RCC 7860 (cell line): Measurements from ENCODE around the gene ANXA8.
"Not testable (repeated sequence)": the region's sequence is repeated elsewhere in the genome, so short reads cannot be mapped to it uniquely, and the experiment has no call there.

Source experiments
- DNase-seq: peaks from one replicate; pipeline ENCODE4 v3.0.0-alpha.2; 2015; ENCODE audit warnings: low spot score
- FAIRE-seq: peaks from 2 replicates; lab custom pipeline; 2012; peaks lifted over from hg19 to GRCh38; lab: Jason Lieb, UNC

ANXA8 gene

GRCh38 chr10:47467458-47467857 lies 16.5 kb downstream of the ANXA8 start:
- not testable (repeated sequence) for FAIRE-seq, DNase-seq

- DNase-seq, FAIRE-seq: not testable (repeated sequence)
Measured at GRCh38 chr10:47465216-47465917, 18.5 kb downstream of the ANXA8 start.

- FAIRE-seq, DNase-seq: not testable (repeated sequence)
Measured at GRCh38 chr10:47462577-47463358, 21.1 kb downstream of the ANXA8 start.

GRCh38 chr10:47461261-47461687 lies 22.6 kb downstream of the ANXA8 start:
- peak; percentile 80 for DNase-seq
- not testable (repeated sequence) for FAIRE-seq

GRCh38 chr10:47458466-47459154 lies 25.3 kb downstream of the ANXA8 start:
- DNase-seq (peak; percentile 59), FAIRE-seq (no peak)

- no peak for DNase-seq
- FAIRE-seq = no peak
Measured at GRCh38 chr10:47457826-47458225, 26.1 kb downstream of the ANXA8 start.

GRCh38 chr10:47457528-47457820 lies 26.4 kb downstream of the ANXA8 start:
- FAIRE-seq = no peak
- no peak for DNase-seq

GRCh38 chr10:47456794-47457527 lies 27.0 kb downstream of the ANXA8 start:
- no peak for DNase-seq
- FAIRE-seq = no peak

- FAIRE-seq = no peak
- DNase-seq = no peak
Measured at GRCh38 chr10:47456079-47456785, 27.7 kb downstream of the ANXA8 start.

- not testable (repeated sequence) for DNase-seq, FAIRE-seq
Measured at GRCh38 chr10:47455350-47456078, 28.4 kb downstream of the ANXA8 start.

GRCh38 chr10:47454780-47455058 lies 29.2 kb downstream of the ANXA8 start:
- no peak for DNase-seq
- FAIRE-seq = no peak

GRCh38 chr10:47454008-47454779 lies 29.7 kb downstream of the ANXA8 start:
- DNase-seq (no peak), FAIRE-seq (no peak)

GRCh38 chr10:47453141-47454007 lies 30.5 kb downstream of the ANXA8 start:
- FAIRE-seq (no peak), DNase-seq (no peak)

- DNase-seq (no peak), FAIRE-seq (no peak)
Measured at GRCh38 chr10:47452495-47453140, 31.3 kb downstream of the ANXA8 start.

- no peak for DNase-seq
- no peak for FAIRE-seq
Measured at GRCh38 chr10:47451998-47452494, 31.9 kb downstream of the ANXA8 start.

GRCh38 chr10:47451273-47451997 lies 32.5 kb downstream of the ANXA8 start:
- no peak for FAIRE-seq
- DNase-seq = no peak

GRCh38 chr10:47450442-47450841 lies 33.5 kb downstream of the ANXA8 start:
- no peak for DNase-seq
- no peak for FAIRE-seq
